Umbilical cord (tissue), 2 donors: Measurements from ENCODE around the gene NR0B1. TPM values are rescaled to one million over a fixed set of nuclear protein-coding genes. Genes with fewer than 3 reads are reported as not detected.

Source experiments
- DNase-seq: peaks from one replicate; pipeline ENCODE4 v3.0.0-alpha.2; 2015; ENCODE audit warnings: low spot score
- total RNA-seq: library from RNA; depleted of rRNA; stranded (reverse); fragments of >200 nt; gene quantifications from one replicate; pipeline ENCODE4 v1.2.3, GENCODE V29; 2014; ENCODE audit warnings: low replicate concordance; ENCODE audit not compliant: insufficient read depth

The NR0B1 gene
- total RNA-seq = not detected

DNA sequence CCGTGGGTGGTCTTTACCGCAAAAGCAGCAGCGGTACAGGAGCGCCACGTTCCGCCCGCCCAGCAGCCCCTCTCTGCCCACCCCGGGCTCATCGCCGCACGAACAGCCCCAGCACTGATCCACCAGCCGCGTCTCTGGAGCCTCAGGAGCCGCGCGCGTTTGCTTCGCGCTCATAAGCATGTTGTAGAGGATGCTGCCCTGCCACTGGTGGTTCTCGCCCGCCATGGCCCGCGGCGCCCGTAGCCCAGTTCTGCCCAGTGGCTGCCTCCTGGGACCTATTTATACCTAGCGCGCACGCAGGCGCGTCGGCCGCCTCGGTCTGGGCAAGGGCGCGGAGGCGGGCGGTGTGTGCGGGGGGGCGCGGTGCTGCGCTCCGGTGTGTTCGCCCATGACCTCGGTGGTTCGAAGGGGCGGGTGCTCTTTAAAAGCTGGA is at the start of gene NR0B1:
Gene NR0B1, minus strand, starts transcription at position 252 of the 433 bp plus-strand sequence. Its CDS starts 27 bp downstream, at position 225.
- DNase-seq = no peak

DNA sequence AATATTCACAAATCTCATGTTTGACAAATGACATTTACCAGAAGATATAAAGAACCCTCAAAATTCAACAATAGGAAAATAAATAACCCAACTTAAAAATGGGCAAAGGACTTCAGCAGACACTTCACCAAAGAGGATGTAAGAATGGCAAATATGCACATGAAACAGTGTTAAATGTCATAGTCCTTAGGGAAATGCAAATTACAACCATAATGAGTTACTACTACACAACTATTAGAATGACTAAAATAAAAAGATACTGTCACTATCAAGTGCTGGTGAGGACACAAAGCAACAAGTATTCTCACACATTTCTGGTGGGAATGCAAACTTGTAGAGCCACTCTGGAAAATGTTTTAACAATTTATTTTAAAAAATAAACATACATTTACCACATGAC is 40.8 kb upstream of the NR0B1 start:
- DNase-seq = no peak

- no peak for DNase-seq
These were observed 34.0 kb upstream of the NR0B1 start for GRCh38 chrX:30343206-30343605.

DNA sequence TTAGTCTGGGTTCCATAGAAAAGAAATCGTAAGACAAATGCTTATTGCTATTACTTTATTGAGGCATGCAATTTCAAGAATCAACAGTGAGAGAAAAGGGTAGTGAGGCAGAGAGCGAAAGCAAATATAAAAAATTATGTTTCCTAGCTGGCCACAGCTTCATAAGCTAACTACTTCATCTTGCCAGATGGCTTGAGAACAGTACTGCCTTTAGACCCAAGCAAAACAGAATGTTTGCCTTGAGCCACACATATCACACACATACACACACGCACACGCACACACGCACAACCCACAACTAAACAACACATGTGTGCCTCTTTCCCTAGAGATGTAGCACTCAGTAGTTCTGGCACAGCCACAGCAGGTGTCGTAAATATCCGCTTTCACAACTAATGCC is 31.6 kb upstream of the NR0B1 start:
- no peak for DNase-seq

GRCh38 chrX:30327762-30328161 is 18.6 kb upstream of the NR0B1 start:
- no peak for DNase-seq

GRCh38 chrX:30317308-30317707 is 8.1 kb upstream of the NR0B1 start:
- DNase-seq = no peak

- no peak for DNase-seq
These were observed 4.1 kb upstream of the NR0B1 start for GRCh38 chrX:30313322-30313721.

GRCh38 chrX:30312858-30313257 is 3.7 kb upstream of the NR0B1 start:
- no peak for DNase-seq

DNA sequence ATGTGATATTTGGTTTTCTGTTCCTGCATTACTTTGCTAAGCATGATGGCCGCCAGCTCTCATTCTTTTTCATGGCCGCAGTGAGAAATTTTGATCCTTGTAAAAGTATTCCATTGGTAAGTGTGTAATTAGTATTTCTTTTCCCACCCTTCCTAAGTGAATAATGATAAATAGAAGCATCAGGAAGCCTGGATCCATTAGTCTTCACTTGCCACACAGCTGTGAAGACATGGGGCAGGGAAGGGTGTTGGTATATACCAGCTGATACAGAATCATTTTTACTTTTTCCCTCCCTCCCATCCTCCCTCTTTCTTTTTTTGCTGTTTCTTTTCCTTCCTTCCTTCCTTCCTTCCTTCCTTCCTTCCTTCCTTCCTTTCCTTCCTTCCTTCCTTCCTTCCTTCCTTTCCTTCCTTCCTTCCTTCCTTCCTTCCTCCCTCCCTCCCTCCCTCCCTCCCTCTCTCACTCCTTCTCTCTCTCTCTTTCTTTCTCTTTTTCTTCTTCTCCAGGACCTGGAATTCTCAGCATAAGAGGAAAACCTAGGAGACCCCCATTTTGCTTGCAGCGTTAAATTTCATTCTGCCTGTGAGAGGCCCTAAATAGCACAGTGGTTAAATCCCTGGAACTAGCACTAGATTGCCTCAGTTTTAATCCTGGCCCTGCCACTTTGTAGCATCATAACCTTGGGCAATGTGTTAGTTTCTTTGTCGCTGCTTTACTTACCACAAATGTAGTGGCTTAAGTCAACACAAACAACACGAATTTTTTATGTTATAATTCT is 1.4 kb upstream of the NR0B1 start:
- DNase-seq = no peak

GRCh38 chrX:30308263-30309138 is 689 bp downstream of the NR0B1 start:
- no peak for DNase-seq

DNA sequence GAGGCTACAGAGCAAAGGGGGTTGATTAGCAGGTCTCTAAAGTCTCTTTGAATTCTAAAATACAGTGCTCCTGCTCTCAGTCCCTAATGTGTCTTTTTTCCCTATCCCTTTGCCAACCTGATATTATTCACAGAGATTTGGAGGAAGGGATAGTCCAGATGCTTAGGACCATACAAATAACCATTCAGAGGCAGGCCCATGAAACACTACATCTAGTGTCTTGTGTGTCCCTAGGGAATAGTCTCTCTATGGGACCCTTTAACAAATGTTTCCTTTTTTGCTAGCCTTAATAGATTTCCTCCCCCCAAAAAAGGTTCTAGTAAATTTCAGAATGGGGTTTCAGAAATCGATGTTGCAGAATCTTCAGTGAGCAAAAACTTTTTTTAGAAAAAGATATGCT is 1.7 kb downstream of the NR0B1 start:
- DNase-seq = no peak

- peak; percentile 1 for DNase-seq
These were observed 4.3 kb downstream of the NR0B1 start for GRCh38 chrX:30304866-30305265.

- peak; percentile 34 for DNase-seq
These were observed 6.2 kb downstream of the NR0B1 start for GRCh38 chrX:30302956-30303355.

DNA sequence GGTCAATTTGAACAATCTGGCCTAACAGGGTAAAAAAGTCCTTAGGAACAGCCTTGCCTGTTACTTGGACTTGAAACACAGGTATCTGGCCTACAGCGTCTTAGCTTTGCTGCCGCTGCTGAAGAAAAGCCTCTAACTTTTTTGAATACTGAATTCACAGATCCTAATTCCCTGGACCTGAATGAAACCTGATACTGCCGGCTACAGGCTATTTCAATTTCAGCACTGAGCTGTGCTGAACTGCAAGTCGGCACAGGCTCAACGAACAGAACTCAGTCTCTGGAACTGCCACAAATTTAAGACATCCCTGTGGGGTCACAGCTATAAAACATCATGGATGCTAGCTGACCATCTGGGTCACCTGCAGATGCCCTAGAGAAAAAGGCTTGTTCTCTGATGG is 7.2 kb downstream of the NR0B1 start:
- DNase-seq = peak; percentile 45

GRCh38 chrX:30301208-30301607 is 8.0 kb downstream of the NR0B1 start:
- no peak for DNase-seq

DNA sequence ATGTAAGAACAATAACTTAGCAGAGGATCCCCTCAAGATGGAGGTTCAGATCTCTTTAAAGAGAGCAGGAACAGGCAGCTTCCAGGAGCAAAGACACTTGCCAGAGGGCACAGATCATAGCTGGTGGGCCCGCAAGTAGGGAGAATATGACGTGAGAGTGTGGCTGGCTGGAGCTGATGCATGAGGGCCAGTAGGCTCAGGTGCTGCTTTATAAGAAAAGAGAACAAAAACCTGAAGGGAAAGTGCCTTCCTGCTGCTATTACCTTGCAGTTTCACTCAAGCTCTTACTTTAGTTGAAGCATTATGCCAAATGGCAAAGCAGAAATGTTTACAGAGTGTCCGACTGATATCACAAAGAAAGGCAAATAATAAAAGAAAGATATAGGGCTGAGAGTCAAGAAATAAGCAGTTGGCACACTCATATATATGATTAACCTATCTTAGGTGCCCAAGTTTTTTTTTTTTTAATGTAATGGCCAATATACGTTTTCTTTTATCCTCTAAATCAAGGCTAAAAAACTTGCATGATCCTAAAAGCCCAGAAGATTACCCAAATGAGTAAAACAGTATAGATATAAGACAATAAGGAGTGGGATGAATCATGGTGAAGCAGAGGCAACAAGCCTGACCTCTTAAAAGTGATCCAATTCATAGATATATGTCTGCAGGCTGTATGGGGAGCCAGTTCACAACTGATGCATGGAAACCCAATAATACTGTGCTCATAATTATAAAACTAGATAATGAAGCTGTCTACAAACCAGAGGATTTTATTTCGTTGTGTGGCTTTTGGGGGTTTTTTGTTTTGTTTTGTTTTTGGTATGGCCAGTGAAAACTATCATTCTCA is 12.6 kb downstream of the NR0B1 start:
- no peak for DNase-seq

DNA sequence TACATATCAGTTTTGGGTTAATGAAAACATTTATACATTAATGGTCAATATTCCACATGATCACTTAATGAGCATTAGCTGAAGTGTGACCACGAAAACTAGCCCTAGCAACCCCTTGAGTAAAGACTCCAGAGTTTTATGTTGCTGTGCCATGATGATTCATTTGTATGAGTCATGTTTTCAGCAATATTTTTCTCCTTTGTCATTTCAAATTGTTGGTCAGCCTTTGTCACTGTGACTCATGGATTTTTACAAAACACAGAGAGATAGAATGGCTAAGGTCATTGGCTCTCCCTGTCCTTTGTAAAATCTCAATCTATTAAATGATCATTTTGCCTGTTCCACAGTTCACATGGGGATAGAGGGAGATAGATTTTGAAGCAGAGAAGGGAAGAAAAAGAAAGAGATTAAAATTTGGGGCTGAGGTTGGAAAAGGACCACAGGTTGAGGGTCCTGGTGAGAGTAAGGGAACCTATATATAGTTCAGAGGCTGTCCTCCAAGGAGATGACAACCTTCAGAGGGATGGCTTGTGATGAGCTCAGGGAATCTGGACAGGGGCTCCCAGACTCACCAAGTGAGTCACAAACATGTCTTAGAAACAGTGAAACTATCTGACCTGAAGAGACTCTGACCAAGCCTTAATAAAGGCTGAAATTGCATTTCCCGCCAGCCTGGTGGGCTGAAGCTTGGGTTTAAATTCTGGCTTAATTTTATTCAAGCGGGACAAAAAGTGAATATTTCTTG is 25.6 kb downstream of the NR0B1 start:
- peak; percentile 13 for DNase-seq

- DNase-seq = no peak
These were observed 26.7 kb downstream of the NR0B1 start for GRCh38 chrX:30282527-30282926.

DNA sequence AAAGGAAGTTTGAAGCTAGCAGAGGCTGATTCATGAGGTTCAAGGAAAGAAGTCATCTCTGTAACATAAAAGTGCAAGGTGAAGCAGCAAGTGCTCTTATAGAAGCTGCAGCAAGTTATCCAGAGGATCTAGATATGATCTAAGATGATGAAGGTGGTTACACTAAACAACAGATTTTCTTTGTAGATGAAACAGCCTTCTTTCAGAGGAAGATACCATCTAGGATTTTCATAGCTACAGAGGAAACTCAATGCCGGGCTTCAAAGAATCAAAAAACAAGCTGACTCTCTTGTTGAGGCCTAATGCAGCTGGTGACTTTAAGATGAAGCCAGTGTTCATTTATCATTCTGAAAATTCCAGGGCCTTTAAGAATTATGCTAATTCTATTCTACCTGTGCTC is 28.8 kb downstream of the NR0B1 start:
- DNase-seq = no peak

- no peak for DNase-seq
These were observed 30.8 kb downstream of the NR0B1 start for GRCh38 chrX:30278365-30278764.

- peak; percentile 9 for DNase-seq
These were observed 33.7 kb downstream of the NR0B1 start for GRCh38 chrX:30275498-30275897.
